NCI-H2196 treated with DMSO at 0.1 percent for 48 hours (cell line): ENCODE measurements around the gene CRY2.
"Not testable (repeated sequence)": the region's sequence is repeated elsewhere in the genome, so short reads cannot be mapped to it uniquely, and the experiment has no call there.

Source experiments
- DNase-seq: peaks from one replicate; lab custom pipeline; 2025; ENCODE audit not compliant: unreplicated experiment; lab: John Stamatoyannopoulos, UW

The CRY2 gene

DNA sequence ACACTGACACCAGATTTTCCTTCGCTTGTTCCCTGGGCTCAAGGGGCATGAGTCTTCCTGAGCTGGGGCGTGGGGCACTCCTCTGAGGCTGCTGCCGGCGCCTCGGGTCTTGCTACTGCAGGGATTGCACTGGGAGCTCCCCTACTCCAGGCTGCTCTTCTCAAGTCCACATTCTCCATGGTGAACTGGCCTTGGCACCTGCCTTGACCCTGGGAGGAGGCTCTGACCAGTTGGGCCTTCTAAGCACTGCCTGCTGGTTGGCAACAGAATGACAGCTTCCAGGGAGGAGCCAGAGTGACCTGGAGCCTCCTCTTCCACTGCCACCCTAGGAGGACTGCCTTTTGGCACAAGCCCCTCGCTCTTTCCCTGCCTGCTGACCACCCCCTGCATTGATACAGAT, 50.3 kb downstream of the CRY2 start:
- no peak for DNase-seq

DNA sequence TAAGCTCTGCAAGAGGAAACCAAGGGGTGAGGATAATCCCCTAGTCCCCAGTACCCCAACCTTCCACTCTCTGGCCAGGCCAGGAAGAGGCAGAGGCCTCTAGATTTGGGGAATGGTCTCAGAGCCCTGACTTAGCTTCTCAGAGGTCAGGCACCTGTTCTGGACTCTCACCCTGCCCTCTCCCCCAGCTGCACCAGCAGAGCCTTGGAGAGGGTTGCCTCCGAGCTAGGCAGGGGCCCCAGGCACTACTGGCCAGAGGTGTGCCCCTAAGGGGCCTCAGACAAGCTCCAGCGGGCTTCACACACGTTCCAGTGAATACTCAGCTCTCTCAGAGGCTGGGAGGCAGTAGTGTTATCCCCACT, 51.8 kb downstream of the CRY2 start:
- no peak for DNase-seq

DNA sequence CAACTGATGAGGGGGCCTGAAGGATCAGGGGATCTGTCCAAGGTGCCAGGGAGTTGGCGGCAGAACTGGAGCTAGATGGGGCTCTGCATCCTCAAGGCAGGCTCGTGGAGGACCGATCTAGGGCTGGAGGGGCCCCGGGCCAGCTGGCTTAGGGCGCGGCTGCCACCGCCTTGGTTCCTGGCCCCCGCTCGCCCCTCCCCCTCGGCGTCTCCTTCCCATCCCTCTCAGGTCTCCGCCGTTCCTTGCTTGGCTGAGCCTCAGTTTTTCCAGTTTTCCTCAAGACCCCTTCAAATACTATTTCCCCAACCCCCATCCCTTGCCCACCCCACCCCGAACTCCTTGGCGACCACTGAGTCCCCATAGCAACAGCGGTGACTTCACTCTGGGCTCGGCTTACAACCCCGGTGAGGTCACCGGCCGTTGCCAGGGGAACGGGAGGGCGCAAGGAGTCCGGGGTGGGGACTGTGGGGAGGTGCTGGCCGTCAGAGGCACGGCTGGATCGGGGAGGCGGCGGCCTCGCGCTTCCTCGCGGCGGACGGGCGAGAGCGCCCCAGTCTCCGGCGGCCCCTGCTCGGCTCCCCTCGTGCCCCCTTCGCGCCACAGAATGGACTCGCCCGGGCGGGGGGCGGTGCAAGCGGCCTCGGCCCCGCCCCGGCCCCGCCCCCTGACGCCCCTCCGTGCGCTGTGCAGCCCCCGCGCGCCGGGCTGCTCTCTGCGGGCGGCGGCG, 52.3 kb downstream of the CRY2 start:
- DNase-seq, result peak; percentile 78

DNA sequence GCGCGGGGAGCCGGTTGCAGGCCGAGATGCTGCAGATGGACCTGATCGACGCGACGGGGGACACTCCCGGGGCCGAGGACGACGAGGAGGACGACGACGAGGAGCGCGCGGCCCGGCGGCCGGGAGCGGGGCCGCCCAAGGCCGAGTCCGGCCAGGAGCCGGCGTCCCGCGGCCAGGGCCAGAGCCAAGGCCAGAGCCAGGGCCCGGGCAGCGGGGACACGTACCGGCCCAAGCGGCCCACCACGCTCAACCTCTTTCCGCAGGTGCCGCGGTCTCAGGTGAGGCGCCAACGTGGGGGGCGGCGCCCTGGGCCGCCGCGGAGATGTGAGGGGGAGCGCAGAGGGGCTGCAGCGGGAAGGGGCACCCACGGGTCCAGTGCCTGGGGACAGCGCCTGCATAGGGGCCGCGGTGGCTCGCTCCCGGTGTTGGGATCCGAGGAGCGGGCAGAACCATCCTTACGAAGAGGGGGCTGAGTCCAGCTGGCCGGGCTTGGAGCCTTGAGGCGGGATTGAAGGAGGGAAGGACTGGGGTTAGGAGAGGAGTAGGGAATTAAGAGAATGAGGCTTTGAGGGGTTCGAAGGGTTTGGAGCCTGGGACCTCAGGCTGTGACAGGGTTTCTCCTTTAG, 53.0 kb downstream of the CRY2 start:
- not testable (repeated sequence) for DNase-seq

DNA sequence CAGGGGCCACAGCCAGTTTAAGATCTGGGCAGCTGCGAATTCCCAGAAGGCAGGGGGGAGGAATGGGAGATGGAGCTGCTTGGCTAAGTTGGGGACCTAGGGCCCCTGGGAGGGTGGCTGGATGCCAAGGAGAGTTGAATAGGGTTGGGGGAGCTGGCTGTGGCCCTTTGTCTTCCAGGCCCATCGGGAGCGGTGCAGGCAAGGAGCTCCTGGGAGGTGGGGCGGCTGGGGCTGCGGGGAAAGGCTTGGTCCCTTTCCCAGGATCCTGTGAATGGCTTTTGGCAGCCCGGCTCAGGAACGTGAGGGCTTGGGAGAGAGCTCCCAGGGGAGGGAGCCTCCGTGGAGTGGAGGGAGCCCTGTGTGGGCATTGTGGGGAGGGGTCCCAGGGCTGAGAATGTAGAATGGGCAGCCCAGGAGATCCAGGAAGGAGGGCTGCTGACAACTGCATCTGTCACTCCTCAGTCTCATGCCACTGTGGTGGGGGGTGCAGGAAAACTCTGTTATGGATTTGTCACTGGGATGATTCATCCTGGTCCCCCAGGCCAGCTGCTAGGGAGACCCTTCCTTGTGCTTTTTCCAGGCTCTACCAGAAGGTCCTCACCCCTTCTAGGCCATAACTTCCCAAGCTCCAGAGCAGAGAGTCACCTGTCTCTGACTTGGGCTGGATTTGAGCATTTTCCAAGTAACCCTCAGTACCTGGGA, 53.8 kb downstream of the CRY2 start:
- DNase-seq, result no peak

DNA sequence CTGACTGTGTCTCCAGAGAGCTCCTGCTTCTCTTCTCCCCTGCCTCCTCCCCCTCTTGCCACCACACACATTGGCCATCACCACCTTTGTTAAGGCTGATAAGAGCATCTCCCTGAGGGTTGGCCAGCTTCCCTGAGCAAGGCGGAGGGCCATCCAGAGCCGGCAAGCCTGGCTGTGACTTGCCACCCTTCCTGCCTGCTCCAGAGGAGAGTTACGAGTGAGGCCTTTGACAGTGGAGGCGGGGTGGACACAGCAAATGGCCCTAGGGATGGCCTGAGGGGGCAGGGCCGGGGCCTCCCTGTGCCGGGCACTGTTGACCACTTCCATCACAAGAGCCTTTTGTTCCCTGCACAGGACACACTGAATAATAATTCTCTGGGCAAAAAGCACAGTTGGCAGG, 54.4 kb downstream of the CRY2 start:
- no peak for DNase-seq

DNA sequence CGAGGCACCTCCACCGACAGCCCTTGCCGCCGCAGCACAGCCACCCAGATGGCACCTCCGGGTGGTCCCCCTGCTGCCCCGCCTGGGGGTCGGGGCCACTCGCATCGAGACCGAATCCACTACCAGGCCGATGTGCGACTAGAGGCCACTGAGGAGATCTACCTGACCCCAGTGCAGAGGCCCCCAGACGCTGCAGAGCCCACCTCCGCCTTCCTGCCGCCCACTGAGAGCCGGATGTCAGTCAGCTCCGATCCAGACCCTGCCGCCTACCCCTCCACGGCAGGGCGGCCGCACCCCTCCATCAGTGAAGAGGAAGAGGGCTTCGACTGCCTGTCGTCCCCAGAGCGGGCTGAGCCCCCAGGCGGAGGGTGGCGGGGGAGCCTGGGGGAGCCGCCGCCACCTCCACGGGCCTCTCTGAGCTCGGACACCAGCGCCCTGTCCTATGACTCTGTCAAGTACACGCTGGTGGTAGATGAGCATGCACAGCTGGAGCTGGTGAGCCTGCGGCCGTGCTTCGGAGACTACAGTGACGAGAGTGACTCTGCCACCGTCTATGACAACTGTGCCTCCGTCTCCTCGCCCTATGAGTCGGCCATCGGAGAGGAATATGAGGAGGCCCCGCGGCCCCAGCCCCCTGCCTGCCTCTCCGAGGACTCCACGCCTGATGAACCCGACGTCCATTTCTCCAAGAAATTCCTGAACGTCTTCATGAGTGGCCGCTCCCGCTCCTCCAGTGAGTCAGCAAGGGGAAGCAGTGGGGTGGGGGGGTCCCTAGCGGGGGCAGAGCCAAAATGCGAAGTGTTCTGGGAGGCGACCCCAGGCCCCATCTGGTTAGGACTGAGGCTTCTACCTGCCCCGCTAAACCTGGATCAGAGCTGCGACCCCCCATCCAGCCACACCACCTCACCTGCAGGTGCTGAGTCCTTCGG, 55.4 kb downstream of the CRY2 start:
- no peak for DNase-seq

DNA sequence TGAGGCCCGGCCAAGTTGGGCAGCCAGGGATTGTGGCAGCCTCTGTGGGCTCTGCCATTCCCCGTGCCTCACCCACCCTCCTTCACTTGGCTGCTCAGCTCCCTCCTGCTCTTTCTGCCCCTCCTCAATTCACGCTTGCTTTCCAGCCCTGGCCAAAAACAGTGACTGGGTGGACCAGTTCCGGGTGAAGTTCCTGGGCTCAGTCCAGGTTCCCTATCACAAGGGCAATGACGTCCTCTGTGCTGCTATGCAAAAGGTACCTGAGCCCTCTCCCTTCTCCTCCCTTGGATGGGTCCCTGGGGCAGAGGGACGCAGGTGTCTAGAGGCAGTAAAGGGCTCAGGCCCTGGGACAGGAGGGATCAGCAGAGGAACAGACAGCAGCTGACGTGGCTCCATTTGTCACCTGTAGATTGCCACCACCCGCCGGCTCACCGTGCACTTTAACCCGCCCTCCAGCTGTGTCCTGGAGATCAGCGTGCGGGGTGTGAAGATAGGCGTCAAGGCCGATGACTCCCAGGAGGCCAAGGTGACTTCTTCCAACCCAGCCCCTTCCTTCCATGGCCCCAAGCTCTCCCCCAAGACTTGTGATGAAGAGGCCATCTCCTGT, 57.1 kb downstream of the CRY2 start:
- no peak for DNase-seq

DNA sequence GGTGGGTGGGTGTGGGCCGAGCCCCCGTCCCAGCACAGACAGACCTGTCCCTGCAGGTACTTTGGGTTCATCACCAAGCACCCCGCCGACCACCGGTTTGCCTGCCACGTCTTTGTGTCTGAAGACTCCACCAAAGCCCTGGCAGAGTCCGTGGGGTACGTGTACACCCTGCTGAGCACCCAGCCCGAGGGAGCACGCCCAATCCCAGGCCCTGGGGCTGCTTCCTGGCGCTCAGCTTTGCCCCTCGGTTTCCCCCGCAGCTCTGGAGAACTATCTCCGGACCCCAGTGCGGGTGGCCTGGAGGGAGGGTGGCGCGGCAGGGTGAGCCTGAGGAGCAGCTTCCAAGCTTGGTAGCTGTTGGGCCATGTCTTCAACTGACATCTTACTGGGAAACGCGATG, 57.8 kb downstream of the CRY2 start:
- no peak for DNase-seq

DNA sequence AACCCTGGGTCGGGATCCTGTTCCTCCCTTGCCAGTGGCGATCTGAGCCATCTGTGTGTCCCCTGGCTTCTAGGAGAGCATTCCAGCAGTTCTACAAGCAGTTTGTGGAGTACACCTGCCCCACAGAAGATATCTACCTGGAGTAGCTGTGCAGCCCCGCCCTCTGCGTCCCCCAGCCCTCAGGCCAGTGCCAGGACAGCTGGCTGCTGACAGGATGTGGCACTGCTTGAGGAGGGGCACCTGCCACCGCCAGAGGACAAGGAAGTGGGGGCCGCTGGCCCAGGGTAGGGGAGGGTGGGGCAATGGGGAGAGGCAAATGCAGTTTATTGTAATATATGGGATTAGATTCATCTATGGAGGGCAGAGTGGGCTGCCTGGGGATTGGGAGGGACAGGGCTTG, 58.3 kb downstream of the CRY2 start:
- DNase-seq, result not testable (repeated sequence)

DNA sequence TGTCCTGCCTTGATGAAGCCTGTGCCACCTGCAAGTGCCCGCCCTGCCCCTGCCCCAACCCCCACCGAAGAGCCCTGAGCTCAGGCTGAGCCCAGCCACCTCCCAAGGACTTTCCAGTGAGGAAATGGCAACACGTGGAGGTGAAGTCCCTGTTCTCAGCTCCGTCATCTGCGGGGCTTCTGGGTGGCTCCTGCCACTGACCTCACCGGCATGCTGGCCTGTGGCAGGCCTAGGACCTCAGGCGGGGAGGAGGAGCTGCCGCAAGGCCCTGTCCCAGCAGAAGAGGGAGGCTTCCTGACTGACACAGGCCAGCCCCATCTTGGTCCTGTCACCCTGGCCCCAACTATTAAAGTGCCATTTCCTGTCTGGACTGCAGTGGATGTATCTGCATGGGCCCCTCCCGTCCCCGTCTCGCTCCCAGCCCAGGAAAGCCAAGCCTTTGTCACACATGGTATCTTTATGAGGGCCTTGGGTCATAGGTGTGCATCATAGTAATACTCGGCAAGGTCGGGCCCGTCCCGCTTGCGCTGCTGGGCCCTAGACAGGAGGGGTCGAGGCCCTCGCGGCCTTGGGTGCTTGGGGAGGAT, 58.9 kb downstream of the CRY2 start:
- DNase-seq, result no peak

DNA sequence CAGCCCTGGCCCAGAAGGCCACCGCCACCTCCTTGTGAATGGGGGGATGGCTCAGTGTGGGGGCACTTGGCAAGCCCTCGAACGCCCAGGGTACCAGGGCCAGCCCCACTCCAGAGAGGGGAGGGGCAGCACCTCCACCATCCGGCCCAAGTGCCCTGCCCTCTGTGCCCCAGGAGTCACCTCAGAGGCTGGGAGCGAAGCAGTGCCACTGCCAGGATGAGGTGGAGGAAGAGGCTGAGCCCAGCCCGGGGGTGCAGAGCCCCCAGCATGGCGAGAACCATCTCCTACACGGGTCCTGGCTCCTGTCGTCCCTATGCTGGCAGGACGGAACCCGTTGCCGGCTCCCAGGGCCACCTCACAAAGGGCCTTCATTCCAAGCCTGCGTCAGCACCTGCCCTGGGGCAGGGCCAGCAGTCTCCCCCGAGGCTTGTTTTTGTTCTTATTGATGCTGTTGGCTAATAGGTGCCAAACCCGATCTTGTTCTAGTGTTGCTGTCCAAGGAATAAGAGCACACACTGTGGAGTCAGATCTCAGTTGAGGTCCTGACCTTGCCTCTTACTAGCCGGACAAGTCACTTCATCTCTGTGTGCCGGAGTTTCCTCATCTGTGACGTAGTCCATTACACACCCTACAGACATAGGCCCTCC, 59.8 kb downstream of the CRY2 start, which contains the start of gene FREY1:
TSS of gene FREY1 (minus strand) at position 307 of the 647 bp plus-strand sequence. CDS start at position 281, 26 bp downstream.
- no peak for DNase-seq

DNA sequence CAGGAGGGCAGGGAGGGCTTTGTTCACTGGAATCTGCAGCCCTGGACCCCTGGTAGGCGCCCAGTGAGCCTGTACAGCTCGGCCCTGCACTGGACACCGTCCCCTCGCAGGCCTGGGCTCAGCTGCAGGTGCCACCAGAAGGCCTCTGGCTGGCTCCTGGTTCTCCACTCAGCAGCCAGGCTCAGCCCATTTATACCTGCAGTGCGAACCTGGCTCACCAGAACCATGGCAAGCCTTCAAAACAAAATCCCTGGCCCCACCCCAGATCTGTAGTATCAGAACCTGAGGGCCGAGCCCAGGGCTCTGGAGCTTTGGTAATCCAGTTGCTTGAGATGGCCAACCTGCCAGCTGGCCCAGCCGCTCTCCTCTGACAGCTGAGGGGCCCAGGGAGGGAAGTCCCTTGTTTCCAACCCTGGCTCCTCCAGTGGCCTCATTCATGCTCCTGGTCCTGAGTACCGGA, 60.7 kb downstream of the CRY2 start:
- no peak for DNase-seq

DNA sequence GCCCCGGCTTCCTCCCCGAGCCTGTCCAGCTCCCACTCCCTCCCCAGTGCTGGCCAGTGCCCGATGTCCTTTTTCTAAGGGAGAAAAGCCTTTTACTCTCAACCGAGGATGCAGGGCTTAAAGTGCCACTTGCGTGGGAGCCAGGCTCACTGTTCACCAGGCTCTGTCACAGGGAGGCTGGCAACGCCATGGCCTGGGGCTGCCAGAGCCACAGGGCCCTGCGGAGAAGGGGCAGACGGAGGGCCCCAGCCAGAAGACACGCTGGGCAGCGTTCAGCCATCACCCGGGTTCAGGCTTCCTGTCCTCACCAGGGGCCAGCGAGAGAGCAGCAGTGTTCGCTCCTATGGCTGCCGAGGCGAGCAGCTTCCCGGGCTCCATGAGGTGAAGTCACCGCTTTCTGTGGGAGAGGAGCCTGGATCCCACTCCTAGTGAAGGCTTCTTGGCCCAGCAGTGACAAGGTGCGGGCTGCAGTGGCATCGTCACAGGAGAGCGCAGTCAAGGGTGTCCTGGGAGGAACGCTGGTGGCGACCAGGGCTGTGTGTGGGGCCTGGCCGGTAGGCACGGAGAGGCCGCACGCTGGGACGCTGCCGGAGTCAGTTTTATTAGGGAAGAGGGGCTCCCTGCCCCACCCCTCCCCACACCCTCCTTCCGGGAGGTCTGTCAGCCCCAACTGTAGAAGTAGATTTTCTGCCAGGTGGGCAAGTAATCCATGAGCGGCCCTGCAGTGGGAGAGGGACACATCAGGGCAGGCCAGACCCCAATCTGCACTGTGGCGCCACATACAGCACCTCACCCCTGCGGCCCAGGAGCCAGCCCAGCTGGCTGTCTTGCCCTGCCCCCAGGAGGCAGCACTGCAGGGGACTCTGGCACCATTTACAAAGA, 62.6 kb downstream of the CRY2 start:
- no peak for DNase-seq

DNA sequence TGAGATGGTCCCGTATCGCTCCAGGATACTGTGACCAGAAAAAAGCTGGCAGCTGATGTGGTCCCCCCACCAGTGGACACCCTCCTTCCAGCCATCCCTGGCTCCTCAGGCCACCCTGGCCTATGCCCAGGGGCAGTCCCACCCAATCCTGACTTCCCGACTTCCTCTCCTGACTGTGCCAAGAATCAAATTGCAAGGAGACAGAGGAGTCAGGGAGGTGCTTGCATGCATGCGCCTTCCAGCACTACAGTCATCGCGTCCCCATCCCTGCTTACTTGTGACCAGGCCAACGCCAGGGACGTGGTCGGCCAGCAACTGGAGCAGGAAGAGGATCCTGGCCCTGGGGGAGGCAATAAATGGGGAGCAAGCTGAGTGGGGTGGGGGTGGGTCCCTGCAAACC, 63.3 kb downstream of the CRY2 start:
- no peak for DNase-seq

DNA sequence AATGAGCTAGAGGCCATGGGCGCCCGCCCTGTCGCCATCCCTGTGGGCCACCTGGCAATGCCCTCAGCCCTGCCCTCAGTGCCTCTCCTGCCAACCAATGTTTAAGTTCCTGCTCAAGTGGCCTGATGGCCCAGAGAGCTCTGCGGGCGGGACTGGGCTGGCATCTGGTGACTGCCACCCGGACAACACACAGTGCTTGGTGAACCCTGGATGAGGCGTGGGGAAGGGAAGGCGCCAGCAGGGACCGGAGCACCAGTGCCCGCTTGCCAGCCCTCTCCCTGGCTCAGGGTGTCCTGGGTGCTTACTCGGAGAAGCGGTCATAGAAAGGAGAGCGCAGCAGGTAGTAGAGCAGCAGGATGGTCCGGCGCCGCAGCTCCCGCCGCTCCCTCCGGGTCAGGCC, 66.2 kb downstream of the CRY2 start:
- DNase-seq, result no peak

DNA sequence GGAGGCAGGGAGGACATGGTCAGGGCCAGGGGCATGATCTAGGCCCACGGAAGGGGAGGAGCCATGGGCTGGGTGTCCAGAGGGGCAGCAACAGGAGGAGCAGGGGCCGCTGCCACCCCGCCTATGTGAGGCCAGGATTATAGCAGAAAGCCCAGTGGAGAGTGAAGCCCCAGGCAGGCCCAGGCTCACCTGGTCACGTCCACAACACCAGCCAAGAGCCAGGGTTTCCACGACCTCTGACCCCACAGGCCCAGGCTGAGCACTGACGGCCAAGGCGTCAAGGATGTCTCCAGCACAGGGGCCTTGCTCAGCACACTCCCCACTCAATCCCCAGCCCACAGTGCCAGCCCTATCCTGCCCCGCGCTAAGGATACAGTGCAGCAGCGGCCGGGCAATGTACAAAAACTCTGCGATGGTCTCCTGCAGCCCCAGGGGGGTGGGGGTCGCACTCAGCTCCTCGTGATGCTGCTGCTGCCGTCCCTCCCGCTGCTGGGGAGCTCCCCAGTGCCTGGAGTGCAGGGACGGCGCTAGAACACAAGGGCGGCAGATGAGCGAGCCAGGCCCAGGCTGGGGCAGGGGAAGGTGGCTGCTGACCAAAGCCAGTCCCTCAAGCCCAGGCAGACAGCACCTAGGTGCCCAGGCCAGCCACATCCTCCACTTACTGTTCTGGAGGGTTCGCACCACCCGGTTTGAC, 66.8 kb downstream of the CRY2 start:
- no peak for DNase-seq

DNA sequence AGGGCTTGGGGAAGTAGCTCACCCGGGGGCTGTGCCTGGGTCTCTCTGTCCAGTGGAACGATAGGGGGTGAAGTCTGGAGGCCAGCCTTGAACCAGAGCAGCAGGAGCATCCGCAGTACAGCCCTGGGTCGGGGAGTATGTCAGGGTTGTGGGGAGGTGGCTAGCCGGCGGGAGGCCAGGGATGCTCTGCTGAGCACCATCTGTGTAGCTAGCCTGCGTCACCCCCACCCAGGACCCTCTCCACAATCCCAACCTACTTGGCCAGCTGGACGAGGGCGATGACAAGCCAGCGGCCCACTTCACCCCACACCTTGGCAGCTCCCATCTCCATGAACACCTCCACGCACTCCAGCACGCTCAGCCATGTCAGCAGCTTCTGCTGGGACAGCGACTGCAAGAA, 68.2 kb downstream of the CRY2 start:
- DNase-seq, result no peak
